HG03045 (cell line): ENCODE data around the gene CERK.

Experiments
- ATAC-seq: cut with Tn5 transposase; IDR thresholded peaks from one replicate; pipeline ENCODE4 v1.9.1; 2021; ENCODE audit warnings: mild to moderate bottlenecking, moderate library complexity; ENCODE audit not compliant: unreplicated experiment

The CERK gene

GRCh38 chr22:46703171-46703995 lies 34.7 kb downstream of the CERK start:
- ATAC-seq: no peak

DNA sequence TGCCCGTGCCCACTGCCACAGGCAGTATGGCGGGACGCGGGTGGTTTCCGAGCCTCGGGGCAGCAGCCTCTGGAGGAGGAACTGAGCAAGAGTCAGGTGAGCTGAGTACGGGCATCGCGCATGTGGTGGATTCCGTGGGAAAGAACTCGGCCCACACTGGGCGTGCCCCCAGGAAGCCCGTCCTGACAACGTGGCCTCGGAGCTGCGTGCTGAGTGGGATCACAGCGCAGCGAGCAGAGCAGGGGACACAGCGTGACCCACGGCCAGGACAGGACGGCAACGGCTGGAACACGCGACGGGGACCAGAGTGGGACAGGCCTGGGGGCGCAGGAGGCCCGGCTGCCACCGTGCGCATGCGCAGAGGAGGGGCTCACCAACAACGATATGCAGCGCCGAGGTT lies 36.8 kb downstream of the CERK start:
- no peak for ATAC-seq

GRCh38 chr22:46699091-46699490 lies 39.0 kb downstream of the CERK start:
- no peak for ATAC-seq

DNA sequence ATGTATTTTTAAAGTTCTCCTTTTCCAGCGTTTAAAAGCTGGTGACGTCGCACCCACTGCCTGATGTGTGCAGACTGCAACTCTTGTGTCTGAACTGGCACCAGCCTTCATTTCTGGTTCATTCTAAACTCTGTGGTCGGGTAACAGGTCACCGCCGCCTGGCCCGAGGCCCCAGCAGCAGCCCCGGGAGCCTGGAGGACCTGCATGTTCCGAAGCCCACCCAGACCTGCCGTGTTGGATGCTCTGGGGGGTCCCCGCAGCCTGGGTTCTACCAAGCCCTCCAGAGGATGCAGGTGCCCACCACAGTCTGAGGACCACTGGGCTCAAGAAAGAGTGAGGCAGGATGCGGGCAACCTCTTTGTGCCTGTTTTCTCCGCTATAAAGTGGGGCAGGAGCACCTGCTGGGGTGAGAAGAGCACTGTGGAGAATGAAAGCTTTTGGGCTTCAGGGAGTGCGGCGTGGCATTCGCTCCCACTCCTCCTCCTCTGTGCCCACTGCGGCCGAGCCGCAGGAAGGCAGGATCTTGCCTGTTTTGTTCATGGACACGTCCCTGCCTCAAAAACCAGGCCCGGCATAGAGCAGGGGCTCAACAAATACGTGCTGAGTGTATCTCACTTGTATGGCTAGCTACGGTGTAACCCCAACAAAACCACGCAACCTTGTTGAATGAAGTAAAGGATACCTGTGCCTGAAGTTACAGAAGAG lies 40.1 kb downstream of the CERK start:
- no peak for ATAC-seq

DNA sequence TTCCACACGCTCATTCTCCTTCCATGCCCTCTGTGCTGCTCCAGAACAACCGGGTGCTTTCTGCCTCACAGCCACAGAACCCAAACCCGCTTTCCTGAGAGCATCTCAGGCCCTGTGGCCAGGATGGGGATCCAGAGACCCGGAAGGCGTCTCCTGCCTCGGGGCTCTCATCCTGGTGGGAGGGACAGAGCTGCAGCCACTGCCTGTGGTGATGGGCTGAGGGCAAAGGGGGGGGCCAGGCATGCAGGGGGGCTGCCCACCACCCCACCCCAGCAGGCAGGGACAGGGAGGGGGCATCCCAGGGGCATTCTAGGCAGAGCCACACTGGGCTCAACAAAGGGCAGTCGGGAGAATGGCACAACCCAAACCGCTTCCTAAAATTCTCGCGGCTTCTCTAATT lies 41.4 kb downstream of the CERK start:
- no peak for ATAC-seq

GRCh38 chr22:46696229-46696518 lies 41.9 kb downstream of the CERK start:
- ATAC-seq: no peak

GRCh38 chr22:46695346-46696228 lies 42.5 kb downstream of the CERK start:
- no peak for ATAC-seq

- ATAC-seq: no peak
Measured at GRCh38 chr22:46694416-46695170, 43.5 kb downstream of the CERK start.

DNA sequence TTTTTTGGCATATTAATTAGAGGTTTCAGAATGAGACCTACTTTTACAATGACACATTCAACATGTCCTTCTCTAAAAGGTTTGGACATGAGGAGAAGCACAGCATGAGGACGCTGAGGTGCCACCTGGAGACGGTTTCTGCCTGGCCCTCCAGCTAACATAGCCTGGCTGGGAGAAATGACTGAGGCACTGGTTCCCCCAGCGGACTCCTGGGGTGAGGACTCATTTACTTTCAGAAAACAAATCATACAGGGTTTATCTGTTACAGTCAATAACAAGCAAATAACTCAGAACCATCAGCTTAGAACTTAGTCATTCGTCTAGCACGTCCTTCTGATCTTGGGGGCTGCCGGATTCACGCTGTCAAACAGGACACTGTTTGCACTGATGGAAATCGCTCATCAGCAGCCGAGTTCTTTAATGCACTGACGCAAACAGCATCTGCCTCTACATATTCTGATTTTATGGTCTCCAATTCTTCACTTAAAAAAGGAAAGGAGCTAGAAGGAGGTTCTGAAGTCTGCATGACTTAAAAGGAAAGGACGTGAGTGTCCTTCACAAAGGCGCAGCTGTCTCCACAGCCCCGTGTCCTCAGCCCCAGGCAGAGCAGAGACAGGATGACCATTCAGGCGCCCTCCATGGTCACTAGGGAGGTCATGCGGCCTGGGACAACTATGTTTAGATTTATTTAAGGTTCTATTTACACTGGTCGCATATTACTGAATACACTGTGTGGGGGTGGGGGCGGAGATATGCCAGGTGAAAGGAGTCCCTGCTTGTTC lies 44.2 kb downstream of the CERK start:
- no peak for ATAC-seq

- no peak for ATAC-seq
Measured at GRCh38 chr22:46691571-46691970, 46.5 kb downstream of the CERK start.

DNA sequence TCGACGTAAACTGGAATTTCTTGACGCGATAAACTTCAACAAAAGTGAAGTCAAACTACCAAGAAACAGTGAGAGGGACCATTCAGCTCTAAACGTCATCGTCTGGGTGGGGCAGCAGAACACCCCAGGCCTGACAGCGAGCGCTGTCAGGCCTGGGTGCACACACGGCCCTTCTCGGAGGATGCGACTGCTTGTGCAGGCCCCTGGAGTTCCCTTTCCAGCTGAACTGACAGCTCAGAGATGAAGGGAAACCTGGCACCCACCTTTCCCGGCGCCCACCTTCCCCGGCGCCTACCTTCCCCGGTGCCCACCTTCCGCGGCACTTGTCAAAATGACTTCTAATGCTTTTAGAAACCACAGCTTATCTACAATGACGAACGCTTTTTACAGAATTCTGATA lies 47.9 kb downstream of the CERK start:
- ATAC-seq: no peak

DNA sequence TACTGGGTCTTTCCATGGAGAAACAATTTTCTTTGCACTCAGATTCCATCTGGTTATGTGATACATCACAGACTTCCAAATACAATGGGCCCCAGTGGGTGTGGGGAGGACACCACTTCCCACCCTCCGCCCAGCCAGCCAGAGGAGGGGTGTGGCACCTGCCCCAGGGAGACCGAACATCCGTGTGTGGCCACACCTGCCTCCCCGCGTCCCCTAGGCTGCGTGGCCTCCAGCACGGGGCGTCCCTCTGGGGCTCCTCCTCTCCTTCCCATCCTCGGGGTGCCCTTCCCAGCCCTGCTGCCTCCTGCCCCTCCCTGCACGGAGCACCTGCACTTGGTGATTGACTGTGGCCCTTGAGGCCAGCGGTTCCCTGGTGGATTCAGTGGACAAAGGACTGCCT lies 49.1 kb downstream of the CERK start:
- no peak for ATAC-seq

DNA sequence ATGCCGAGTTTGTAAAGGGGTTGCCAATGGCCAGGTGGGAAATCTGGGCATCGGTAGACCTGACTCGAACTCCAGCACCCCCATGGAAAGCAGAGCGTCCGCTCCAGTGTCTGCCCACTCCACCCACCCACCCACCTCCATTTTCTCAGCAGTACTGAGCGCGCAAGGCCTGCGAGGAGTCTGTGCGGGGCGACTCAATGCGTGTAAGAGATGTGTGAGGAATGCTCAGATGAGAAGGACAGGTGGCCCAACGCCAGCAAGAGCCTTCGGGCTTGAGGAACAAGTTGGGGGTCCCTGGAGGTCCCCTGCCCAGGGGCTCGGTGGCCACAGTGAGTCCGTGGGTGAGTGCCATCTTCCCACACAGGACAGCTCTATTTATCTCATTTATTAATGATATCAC lies 50.6 kb downstream of the CERK start:
- no peak for ATAC-seq

DNA sequence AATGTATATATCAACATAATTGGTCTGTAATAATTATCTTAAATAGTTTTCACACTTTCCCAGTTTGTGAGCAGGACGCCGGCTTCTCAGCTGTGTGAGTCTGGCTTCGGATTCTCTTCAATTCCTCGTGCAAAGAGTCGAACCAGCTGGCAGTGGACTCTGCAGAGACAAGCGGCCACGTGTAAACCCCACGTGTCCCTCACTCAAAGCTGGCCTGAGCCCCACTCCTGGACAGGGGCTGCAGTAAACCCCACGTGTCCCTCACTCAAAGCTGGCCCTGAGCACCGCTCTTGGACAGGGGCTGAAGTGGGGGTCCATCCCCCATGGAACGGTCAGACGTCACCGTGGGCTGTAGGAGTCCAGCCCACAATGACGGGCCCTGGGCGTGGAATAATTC lies 51.0 kb downstream of the CERK start:
- no peak for ATAC-seq

GRCh38 chr22:46686221-46687047 lies 51.6 kb downstream of the CERK start:
- ATAC-seq: no peak

DNA sequence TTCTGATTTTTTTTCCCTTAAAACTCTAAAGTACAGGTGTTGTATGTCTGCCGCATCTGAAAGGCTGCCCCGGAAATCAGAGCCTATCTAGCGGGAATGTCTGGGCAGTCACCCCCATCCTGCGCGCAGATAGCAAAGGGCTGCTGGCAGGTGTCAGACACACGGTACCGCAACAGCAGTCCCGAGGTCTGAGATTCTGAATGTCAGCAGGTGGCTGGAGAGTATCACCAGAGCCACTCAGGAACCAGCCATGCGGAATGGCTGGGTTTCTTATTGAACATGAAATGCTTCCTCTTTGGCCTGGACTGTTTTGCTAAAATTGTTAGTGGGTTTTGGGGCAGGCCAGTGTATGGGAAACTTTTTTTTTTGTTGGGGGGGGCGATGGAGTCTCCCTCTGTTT lies 53.3 kb downstream of the CERK start:
- peak; percentile 56 for ATAC-seq

DNA sequence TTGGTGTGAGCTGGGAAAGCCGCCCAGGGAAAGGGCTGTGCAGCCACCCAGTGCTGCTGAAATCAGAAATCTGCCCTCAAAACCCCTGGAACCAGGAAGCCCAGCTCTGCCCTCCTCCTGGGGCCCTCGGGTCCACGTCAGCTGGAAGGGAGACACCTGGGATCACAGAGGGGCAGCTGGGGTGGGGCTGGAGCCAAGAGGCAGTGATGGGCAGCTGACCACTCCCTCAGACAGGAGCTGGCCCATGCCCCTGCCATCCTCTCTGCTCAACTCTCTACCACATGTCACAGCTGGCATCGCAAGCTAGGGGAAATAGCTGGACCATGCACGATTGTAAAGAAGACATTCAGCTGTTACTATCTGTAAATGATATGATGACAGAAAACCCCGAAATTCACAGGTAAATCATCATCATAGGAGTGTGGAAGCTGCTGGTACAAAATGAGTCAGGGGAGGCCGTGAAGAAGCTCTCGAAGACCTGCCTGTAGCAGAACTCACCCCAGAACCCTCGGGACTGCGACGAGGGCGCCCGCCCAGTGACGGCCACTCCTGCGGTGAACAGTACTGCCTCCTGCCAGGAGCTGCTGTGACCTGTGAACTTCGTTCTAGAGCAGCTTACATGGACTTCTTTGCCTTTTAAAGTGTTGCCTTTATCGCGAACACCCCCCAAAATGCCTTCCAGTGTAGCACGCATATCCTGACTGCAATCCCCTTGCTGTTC lies 55.9 kb downstream of the CERK start:
- ATAC-seq: no peak

- ATAC-seq: no peak
Measured at GRCh38 chr22:46681010-46681409, 57.0 kb downstream of the CERK start.
